Heart left ventricle (tissue), 16 donors: Measurements from ENCODE around the gene PPARG. TPM values are rescaled to one million over a fixed set of nuclear protein-coding genes. Genes with fewer than 3 reads are reported as not detected.

Experiments used
- ATAC-seq, 4 donors: fragments of 200-7000 bp; cut with Tn5 transposase; one replicate each; pipeline ENCODE4 v1.9.1; 2020 to 2022; ENCODE audit warnings: moderate library complexity in 4 of 4, mild to moderate bottlenecking in 3 of 4, moderate number of reproducible peaks in 1 of 4
- DNase-seq, 5 donors: peaks; one replicate each; pipeline ENCODE4 v3.0.0-alpha.2; 2020
- H3K27ac ChIP-seq, 12 donors: fragments of 200-600 bp; sonication (generic) in 4 of 12; one replicate each; pipeline versions ENCODE4 v1.5.0 to v1.8.0; 2016 to 2022; ENCODE audit warnings: mild to moderate bottlenecking in 2 of 12
- H3K27me3 ChIP-seq, 9 donors: fragments of 200-600 bp; sonication (generic) in 2 of 9; one replicate each; pipeline versions ENCODE4 v1.5.1 to v1.8.0; 2016 to 2022; ENCODE audit warnings: mild to moderate bottlenecking in 3 of 9
- H3K36me3 ChIP-seq, 9 donors: fragments of 200-600 bp; sonication (generic) in 2 of 9; one replicate each; pipeline versions ENCODE4 v1.5.0 to v1.8.0; 2018 to 2022; ENCODE audit warnings: mild to moderate bottlenecking in 2 of 9
- H3K4me1 ChIP-seq, 12 donors: fragments of 200-600 bp; sonication (generic) in 4 of 12; one replicate each; pipeline versions ENCODE4 v1.5.0 to v1.8.0; 2016 to 2022; ENCODE audit warnings: mild to moderate bottlenecking in 3 of 12
- H3K4me3 ChIP-seq, 12 donors: fragments of 200-600 bp; sonication (generic) in 4 of 12; one replicate each; pipeline versions ENCODE4 v1.5.0 to v1.8.0; 2017 to 2022; ENCODE audit warnings: mild to moderate bottlenecking in 9 of 12, moderate library complexity in 4 of 12
- H3K9me3 ChIP-seq, 12 donors: fragments of 200-600 bp; sonication (generic) in 4 of 12; one replicate each; pipeline versions ENCODE4 v1.5.0 to v1.8.0; 2016 to 2022; ENCODE audit warnings: mild to moderate bottlenecking in 1 of 12
- CTCF ChIP-seq, 12 donors: fragments of 200-600 bp; sonication (generic) in 4 of 12; IDR thresholded peaks; one replicate each; pipeline versions ENCODE4 v1.5.0 to v1.8.0; 2018 to 2022; ENCODE audit warnings: antibody characterized with exemption in 12 of 12, mild to moderate bottlenecking in 5 of 12
- POLR2A ChIP-seq, 2 donors: fragments of 450-650 bp; IDR thresholded peaks; one replicate each; pipeline ENCODE4 v1.6.1; 2017; ENCODE audit warnings: antibody characterized with exemption in 2 of 2, mild to moderate bottlenecking in 2 of 2, moderate library complexity in 2 of 2
- WGBS, 4 donors: extraction: QIAGEN DNeasy Blood & Tissue Kit in 2 of 4; methylation state at CpG; one replicate each; pipeline versions ENCODE4 v1.1.5 to v1.1.7; 2013 to 2018; 5-methylcytosine and 5-hydroxymethylcytosine counted together
- intact Hi-C, 10 donors: fragments of 100-400 bp; cut with DNase I; formaldehyde crosslinking; loops; one replicate each; pipeline versions ENCODE4 v1.11.1 to v1.14.2; 2022
- polyA plus RNA-seq, 2 donors: library from polyadenylated mRNA; stranded (reverse); fragments of 200-250 nt; gene quantifications; one replicate each; pipeline ENCODE4 v1.2.3, GENCODE V29; 2013
- total RNA-seq, 9 donors: library from RNA; depleted of rRNA in 2 of 9; stranded (reverse); fragments of >200 nt in 2 of 9; fragmentation: NEBNext Ultra II Directional in 3 of 9; extraction: Animal tissue kit (Norgen Biotek cat#: 25700) in 3 of 9; gene quantifications; one replicate each; pipeline versions ENCODE4 v1.1.0 to v1.2.4, GENCODE V29; 2016 to 2023
- donor health status: ischemic (EF 13 %, LVEDD 7.1; RV severe dilation, severe dysfunction).
- donor health status: healthy with polysubstance abuse.
- donor health status: DM: no; HTN: yes; CAD: no.
- donor health status: DM: no; HTN: no; CAD: no.
- donor health status: ischemic (EF 25% LVEDD 6.9; RV normal size, moderate dysfunction).
- donor health status: ischemic (EF 25% LVEDD 5.7; RV mildly dilated, moderate dysfunction).
- donor health status: healthy.
- donor health status: DM: yes; HTN: yes; CAD: no.
- donor health status: ischemic (EF 35%, LVEDD 5.7; RV mildly dilated, moderate dysfunction).
- donor health status: nonischemic (EF 11% LVEDD 7.7; RV severe dilation, severe dysfunction).
- donor health status: DM: yes; HTN: yes; CAD: no.
- donor health status: PGD.
- donor health status: ischemic (EF 29% LVEDD 5.4; RV normal size, mild dysfunction).
- donor health status: nonischemic (EF 23%, LVEDD 6.1; RV moderate dilation, normal function).

PPARG gene
- total and polyA plus RNA-seq, 11 donors: 8.9 to 30.3 (median 20.0) TPM

DNA sequence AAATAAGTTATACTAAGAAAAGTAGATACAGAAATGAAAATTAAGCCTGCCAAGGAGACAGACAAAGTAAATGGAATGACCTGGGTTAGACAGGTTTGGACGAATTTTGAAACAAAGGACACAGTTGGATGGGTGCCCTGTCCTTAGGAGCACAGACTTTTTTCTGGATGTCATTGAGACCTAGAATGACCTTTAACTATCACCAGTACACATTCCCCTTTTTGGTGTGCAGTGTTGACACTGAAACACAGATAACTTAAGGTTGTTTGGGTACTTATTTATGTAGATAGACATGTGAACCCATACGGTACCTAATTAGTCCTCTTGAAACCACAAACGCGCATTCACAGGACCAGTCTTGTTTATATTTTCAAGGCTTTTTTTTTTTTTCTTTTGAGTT, 86.7 kb downstream of the PPARG start:
- WGBS, 4 donors: 49 to 63% (median 53%) methylated on average over 4 of the region's 4 CpGs
- Histone ChIP-seq H3K4me1 (peaks cover 0 to 53% (median 19%) of the 10 kb centered on the region in 12 donors), H3K27ac (no peak overlapping the region), H3K36me3 (no peaks in the 10 kb centered on the region), H3K9me3 (no peaks in the 10 kb centered on the region), H3K27me3 (no peaks in the 10 kb centered on the region), H3K4me3 (no peak overlapping the region)
- DNase-seq (no peak), ATAC-seq (peak; percentile 36 to 58 (median 36))
- intact Hi-C loops: loop anchor here in 1 of 10 donors (10.0 kb wide), 1 partner anchor 69 kb away; no protein-coding TSS in a partner anchor
- TF ChIP-seq POLR2A (IDR thresholded peaks at IDR 0.05) (no peak), CTCF (IDR thresholded peaks at IDR 0.05) (no peak)

- WGBS, 4 donors: 78 to 85% (median 83%) methylated on average over 5 of the region's 5 CpGs
- Histone ChIP-seq H3K9me3 (no peaks in the 10 kb centered on the region), H3K27ac (no peak overlapping the region), H3K27me3 (no peaks in the 10 kb centered on the region), H3K4me1 (peaks cover 0 to 21% (median 8%) of the 10 kb centered on the region in 12 donors), H3K4me3 (no peak overlapping the region), H3K36me3 (peaks cover 0 to 28% (median 9%) of the 10 kb centered on the region in 9 donors)
- intact Hi-C loops: loop anchor here in 2 of 10 donors (10.0 kb wide), 2 partner anchors 65 to 95 kb away; partner anchors contain the start of gene PPARG (in 1 of the 2)
- DNase-seq: no peak
- ATAC-seq: no peak
- TF ChIP-seq CTCF (IDR thresholded peaks at IDR 0.05) (no peak), POLR2A (IDR thresholded peaks at IDR 0.05) (no peak)
Observed at GRCh38 chr3:12379640-12380429, 91.0 kb downstream of the PPARG start.

DNA sequence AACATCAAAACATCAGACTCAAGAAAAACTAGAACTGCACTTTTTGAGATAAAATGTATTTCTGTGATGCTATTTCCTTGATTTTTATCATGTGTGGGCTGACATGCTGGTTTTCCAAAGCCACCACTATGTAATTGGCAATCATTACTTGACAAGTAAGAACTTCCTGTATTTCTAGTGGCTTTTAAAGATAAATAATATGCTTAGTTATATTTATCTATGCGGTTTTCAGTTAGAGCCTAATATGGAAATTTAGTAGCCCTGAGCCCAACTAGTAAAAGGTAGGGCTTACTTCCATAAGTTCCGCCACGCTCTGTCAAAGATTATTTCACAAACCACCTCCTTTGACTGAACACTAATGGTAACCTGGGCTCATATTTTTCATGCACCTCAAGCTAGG, 91.6 kb downstream of the PPARG start:
- no peak for DNase-seq
- Histone ChIP-seq H3K27me3 (no peaks in the 10 kb centered on the region), H3K27ac (no peak overlapping the region), H3K4me1 (peaks cover 0 to 18% (median 6%) of the 10 kb centered on the region in 12 donors), H3K36me3 (peaks cover 0 to 28% (median 9%) of the 10 kb centered on the region in 9 donors), H3K9me3 (no peaks in the 10 kb centered on the region), H3K4me3 (no peak overlapping the region)
- no peak for ATAC-seq
- TF ChIP-seq CTCF (IDR thresholded peaks at IDR 0.05): no peak
- TF ChIP-seq POLR2A (IDR thresholded peaks at IDR 0.05): no peak
- WGBS, 4 donors: 81 to 93% (median 90%) methylated on average over 3 of the region's 3 CpGs
- intact Hi-C loops: loop anchor here in 1 of 10 donors (10.0 kb wide), 1 partner anchor 96 kb away; the partner anchor contains the start of gene PPARG

DNA sequence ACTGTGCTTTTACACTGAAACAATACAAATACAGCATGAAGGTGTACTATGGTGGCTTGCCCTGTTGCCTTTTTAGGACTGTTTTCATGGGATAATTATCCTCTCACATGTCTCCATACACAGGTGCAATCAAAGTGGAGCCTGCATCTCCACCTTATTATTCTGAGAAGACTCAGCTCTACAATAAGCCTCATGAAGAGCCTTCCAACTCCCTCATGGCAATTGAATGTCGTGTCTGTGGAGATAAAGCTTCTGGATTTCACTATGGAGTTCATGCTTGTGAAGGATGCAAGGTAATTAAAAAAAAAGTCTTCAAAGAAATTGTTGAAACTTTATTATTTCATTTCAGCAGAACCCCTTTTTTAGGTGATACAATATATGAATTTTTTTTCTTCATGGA, 92.3 kb downstream of the PPARG start:
- ATAC-seq (no peak), DNase-seq (no peak)
- Histone ChIP-seq H3K27ac (no peak overlapping the region), H3K27me3 (no peaks in the 10 kb centered on the region), H3K4me3 (no peak overlapping the region), H3K4me1 (peaks cover 0 to 18% (median 5%) of the 10 kb centered on the region in 12 donors), H3K36me3 (peaks cover 0 to 28% (median 9%) of the 10 kb centered on the region in 9 donors), H3K9me3 (no peaks in the 10 kb centered on the region)
- intact Hi-C loops: loop anchor here in 1 of 10 donors (10.0 kb wide), 1 partner anchor 96 kb away; the partner anchor contains the start of gene PPARG
- TF ChIP-seq POLR2A (IDR thresholded peaks at IDR 0.05): no peak
- TF ChIP-seq CTCF (IDR thresholded peaks at IDR 0.05): no peak
- 75 to 91% (median 83%) methylated on average over 1 of the region's 1 CpG for WGBS, 4 donors
